Thoracic aorta (tissue), 2 donors: ENCODE results near the gene NAALADL2. TPM values are rescaled to one million over a fixed set of nuclear protein-coding genes. Genes with fewer than 3 reads are reported as not detected.

ENCODE experiments used
- ATAC-seq: fragments of 150-250 bp; one replicate; pipeline ENCODE4 v1.8.0; 2017; ENCODE audit warnings: low read depth; ENCODE audit not compliant: insufficient number of reproducible peaks, low FRiP score
- DNase-seq: peaks from one replicate; pipeline ENCODE4 v3.0.0-alpha.2; 2020; ENCODE audit warnings: low spot score
- H3K27ac ChIP-seq, 2 donors: fragments of 200-600 bp; sonication (generic); 1 replicate in 1 of 2; 2 replicates in 1 of 2; pipeline ENCODE4 v1.5.1; 2016; ENCODE audit warnings: mild to moderate bottlenecking in 2 of 2, moderate library complexity in 2 of 2
- H3K27me3 ChIP-seq: fragments of 200-600 bp; sonication (generic); replicated peaks from 2 replicates; pipeline ENCODE4 v1.6.0; 2016; ENCODE audit warnings: mild to moderate bottlenecking; ENCODE audit not compliant: insufficient read depth
- H3K36me3 ChIP-seq: fragments of 200-600 bp; sonication (generic); one replicate; pipeline ENCODE4 v1.5.1; 2016
- H3K4me1 ChIP-seq, 2 donors: fragments of 200-600 bp; sonication (generic); 1 replicate in 1 of 2; 2 replicates in 1 of 2; pipeline versions ENCODE4 v1.5.1 to v1.6.0; 2016; ENCODE audit warnings: low read depth in 2 of 2, mild to moderate bottlenecking in 1 of 2; ENCODE audit not compliant: control insufficient read depth in 1 of 2
- H3K4me3 ChIP-seq: fragments of 200-600 bp; sonication (generic); 2 replicates; pipeline ENCODE4 v1.5.1; 2016; ENCODE audit warnings: mild to moderate bottlenecking
- H3K9me3 ChIP-seq: fragments of 200-600 bp; sonication (generic); 2 replicates; pipeline ENCODE4 v1.5.1; 2016
- CTCF ChIP-seq: fragments of 200-600 bp; sonication (generic); IDR thresholded peaks from one replicate; pipeline ENCODE4 v1.5.1; 2019; ENCODE audit warnings: antibody characterized with exemption
- total RNA-seq, 2 donors: library from RNA; depleted of rRNA; stranded (reverse); fragments of >200 nt; gene quantifications; one replicate each; pipeline versions ENCODE4 v1.1.0 to v1.2.3, GENCODE V29; 2016

NAALADL2 gene
- total RNA-seq, 2 donors from 2014 or later = 12.9 to 21.0 TPM

- Histone ChIP-seq H3K4me3 (no peak overlapping the region), H3K27ac (no peak overlapping the region), H3K27me3 (no peaks in the 10 kb centered on the region), H3K9me3 (no peaks in the 10 kb centered on the region), H3K4me1 (no peaks in the 10 kb centered on the region), H3K36me3 (no peaks in the 10 kb centered on the region)
- ATAC-seq (no peak), DNase-seq (no peak)
- no peak for TF ChIP-seq CTCF
Observed at GRCh38 chr3:175185903-175186302, 326.8 kb downstream of the NAALADL2 start.

GRCh38 chr3:175186511-175186910 lies 327.4 kb downstream of the NAALADL2 start:
- Histone ChIP-seq H3K4me3 (no peak overlapping the region), H3K36me3 (no peaks in the 10 kb centered on the region), H3K9me3 (no peaks in the 10 kb centered on the region), H3K4me1 (no peaks in the 10 kb centered on the region), H3K27ac (no peak overlapping the region), H3K27me3 (no peaks in the 10 kb centered on the region)
- DNase-seq (no peak), ATAC-seq (no peak)
- TF ChIP-seq CTCF = no peak

- ATAC-seq (no peak), DNase-seq (no peak)
- H3K27ac ChIP-seq = no peak overlapping the region
- H3K36me3 ChIP-seq = no peaks in the 10 kb centered on the region
- H3K27me3 ChIP-seq = no peaks in the 10 kb centered on the region
- TF ChIP-seq CTCF = no peak
- no peaks in the 10 kb centered on the region for H3K9me3 ChIP-seq
- H3K4me3 ChIP-seq = no peak overlapping the region
- H3K4me1 ChIP-seq = peaks cover 0 to 7% of the 10 kb centered on the region in 2 donors
Observed at GRCh38 chr3:175187586-175187985, 328.5 kb downstream of the NAALADL2 start.

GRCh38 chr3:175192536-175192935 lies 333.4 kb downstream of the NAALADL2 start:
- DNase-seq = no peak

GRCh38 chr3:175193815-175194518 lies 334.8 kb downstream of the NAALADL2 start:
- no peak for ATAC-seq
- no peak for DNase-seq
- H3K27me3 ChIP-seq = no peaks in the 10 kb centered on the region
- H3K27ac ChIP-seq = no peak overlapping the region
- no peak for TF ChIP-seq CTCF
- peaks cover 10 to 21% of the 10 kb centered on the region in 2 donors for H3K4me1 ChIP-seq
- H3K36me3 ChIP-seq = no peaks in the 10 kb centered on the region
- H3K9me3 ChIP-seq = no peaks in the 10 kb centered on the region
- no peak overlapping the region for H3K4me3 ChIP-seq

More at GRCh38 chr3:175192536-175192935, 333.4 kb downstream of the NAALADL2 start:
- ATAC-seq = no peak
- Histone ChIP-seq H3K4me3 (no peak overlapping the region), H3K36me3 (no peaks in the 10 kb centered on the region), H3K27me3 (no peaks in the 10 kb centered on the region), H3K9me3 (no peaks in the 10 kb centered on the region), H3K27ac (no peak overlapping the region), H3K4me1 (peaks cover 10 to 21% of the 10 kb centered on the region in 2 donors)
- TF ChIP-seq CTCF = no peak
